ENCODE measurements around the gene ELMO2. TPM values are rescaled to one million over a fixed set of nuclear protein-coding genes. Genes with fewer than 3 reads are reported as not detected.

The ELMO2 gene
- total RNA-seq, 3 donors from 2014 or later (not counting 1 experiment from before 2014, with no cell fraction given) = 108 to 156 (median 142) TPM

- no peaks in the 10 kb centered on the region for H3K4me1 ChIP-seq (ENCODE audit: control insufficient read depth, insufficient read depth, low read length)
- TF ChIP-seq CTCF (IDR thresholded peaks at IDR 0.05) = no peak
- no peaks in the 10 kb centered on the region for H3K9me3 ChIP-seq (ENCODE audit: control insufficient read depth, insufficient read depth, low read length)
- no peaks in the 10 kb centered on the region for H3K27me3 ChIP-seq (ENCODE audit: control insufficient read depth, insufficient read depth, low read length)
- intact Hi-C loops (cut with micrococcal nuclease) = no loop called here
- 100% methylated on average over 1 of the region's 2 CpGs for WGBS (ENCODE audit: insufficient coverage)
- no peak overlapping the region for H3K4me3 ChIP-seq (ENCODE audit: low read length)
- no peaks in the 10 kb centered on the region for H3K36me3 ChIP-seq (ENCODE audit: control insufficient read depth, insufficient read depth, low read length)
- Mint-ChIP-seq H3K4me3 (no peak overlapping the region), H3K27me3 (ENCODE audit: low read depth in 2 of 2) (peaks cover 7 to 21% of the 10 kb centered on the region in 2 donors), H3K27ac (no peak overlapping the region), H3K4me1 (no peaks in the 10 kb centered on the region), H3K9me3 (no peaks in the 10 kb centered on the region), H3K36me3 (no peaks in the 10 kb centered on the region)
- DNase-seq (no peak), ATAC-seq (no peak)
- no peak overlapping the region for H3K27ac ChIP-seq (ENCODE audit: low read length)
These were observed 10.4 kb upstream of the ELMO2 start for GRCh38 chr20:46416839-46417238.

- no peaks in the 10 kb centered on the region for H3K9me3 ChIP-seq (ENCODE audit: control insufficient read depth, insufficient read depth, low read length)
- H3K9me3 Mint-ChIP-seq = no peaks in the 10 kb centered on the region
- 88% methylated on average over 2 of the region's 3 CpGs for WGBS (ENCODE audit: insufficient coverage)
- H3K4me1 Mint-ChIP-seq = no peaks in the 10 kb centered on the region
- no peak for DNase-seq
- H3K4me3 Mint-ChIP-seq = no peak overlapping the region
- H3K36me3 Mint-ChIP-seq = no peaks in the 10 kb centered on the region
- peaks cover 7 to 21% of the 10 kb centered on the region in 2 donors for H3K27me3 Mint-ChIP-seq (ENCODE audit: low read depth in 2 of 2)
- no peak overlapping the region for H3K4me3 ChIP-seq (ENCODE audit: low read length)
- ATAC-seq = no peak
- no peak overlapping the region for H3K27ac Mint-ChIP-seq
- no peak for TF ChIP-seq CTCF (IDR thresholded peaks at IDR 0.05)
- no peaks in the 10 kb centered on the region for H3K27me3 ChIP-seq (ENCODE audit: control insufficient read depth, insufficient read depth, low read length)
- H3K36me3 ChIP-seq (ENCODE audit: control insufficient read depth, insufficient read depth, low read length) = no peaks in the 10 kb centered on the region
- no peak overlapping the region for H3K27ac ChIP-seq (ENCODE audit: low read length)
- intact Hi-C loops (cut with micrococcal nuclease) = no loop called here
- H3K4me1 ChIP-seq (ENCODE audit: control insufficient read depth, insufficient read depth, low read length) = no peaks in the 10 kb centered on the region
These were observed 10.0 kb upstream of the ELMO2 start for GRCh38 chr20:46416421-46416820.

- Histone ChIP-seq H3K4me3 (ENCODE audit: low read length) (no peak overlapping the region), H3K36me3 (ENCODE audit: control insufficient read depth, insufficient read depth, low read length) (no peaks in the 10 kb centered on the region), H3K9me3 (ENCODE audit: control insufficient read depth, insufficient read depth, low read length) (no peaks in the 10 kb centered on the region), H3K27me3 (ENCODE audit: control insufficient read depth, insufficient read depth, low read length) (no peaks in the 10 kb centered on the region), H3K27ac (ENCODE audit: low read length) (no peak overlapping the region), H3K4me1 (ENCODE audit: control insufficient read depth, insufficient read depth, low read length) (peaks cover 2% of the 10 kb centered on the region)
- DNase-seq (no peak), ATAC-seq (no peak)
- no peak overlapping the region for H3K27ac Mint-ChIP-seq
- H3K4me3 Mint-ChIP-seq = no peak overlapping the region
- WGBS (ENCODE audit: insufficient coverage) = 71% methylated on average over 2 of the region's 3 CpGs
- H3K27me3 Mint-ChIP-seq (ENCODE audit: low read depth in 2 of 2) = peaks cover 7 to 21% of the 10 kb centered on the region in 2 donors
- TF ChIP-seq CTCF (IDR thresholded peaks at IDR 0.05) = no peak
- intact Hi-C loops (cut with micrococcal nuclease) = no loop called here
- H3K9me3 Mint-ChIP-seq = no peaks in the 10 kb centered on the region
- H3K4me1 Mint-ChIP-seq = peaks cover 3 to 4% of the 10 kb centered on the region in 2 donors
- no peaks in the 10 kb centered on the region for H3K36me3 Mint-ChIP-seq
These were observed 9.4 kb upstream of the ELMO2 start for GRCh38 chr20:46415773-46416172.

GRCh38 chr20:46414608-46415007, 8.2 kb upstream of the ELMO2 start:
- Mint-ChIP-seq H3K27ac (no peak overlapping the region), H3K4me1 (peaks cover 8% of the 10 kb centered on the region in 2 donors), H3K27me3 (ENCODE audit: low read depth in 2 of 2) (peaks cover 7 to 21% of the 10 kb centered on the region in 2 donors), H3K9me3 (no peaks in the 10 kb centered on the region), H3K4me3 (no peak overlapping the region), H3K36me3 (no peaks in the 10 kb centered on the region)
- no peaks in the 10 kb centered on the region for H3K9me3 ChIP-seq (ENCODE audit: control insufficient read depth, insufficient read depth, low read length)
- intact Hi-C loops (cut with micrococcal nuclease) = no loop called here
- DNase-seq (no peak), ATAC-seq (no peak)
- H3K27me3 ChIP-seq (ENCODE audit: control insufficient read depth, insufficient read depth, low read length) = no peaks in the 10 kb centered on the region
- no peak overlapping the region for H3K4me3 ChIP-seq (ENCODE audit: low read length)
- WGBS (ENCODE audit: insufficient coverage) = 93% methylated on average over 4 of the region's 5 CpGs
- H3K27ac ChIP-seq (ENCODE audit: low read length) = no peak overlapping the region
- H3K4me1 ChIP-seq (ENCODE audit: control insufficient read depth, insufficient read depth, low read length) = peaks cover 5% of the 10 kb centered on the region
- H3K36me3 ChIP-seq (ENCODE audit: control insufficient read depth, insufficient read depth, low read length) = no peaks in the 10 kb centered on the region
- no peak for TF ChIP-seq CTCF (IDR thresholded peaks at IDR 0.05)

Data from natural killer cell (primary cell).